ENCODE measurements around the gene C1orf116.

C1orf116 gene

DNA sequence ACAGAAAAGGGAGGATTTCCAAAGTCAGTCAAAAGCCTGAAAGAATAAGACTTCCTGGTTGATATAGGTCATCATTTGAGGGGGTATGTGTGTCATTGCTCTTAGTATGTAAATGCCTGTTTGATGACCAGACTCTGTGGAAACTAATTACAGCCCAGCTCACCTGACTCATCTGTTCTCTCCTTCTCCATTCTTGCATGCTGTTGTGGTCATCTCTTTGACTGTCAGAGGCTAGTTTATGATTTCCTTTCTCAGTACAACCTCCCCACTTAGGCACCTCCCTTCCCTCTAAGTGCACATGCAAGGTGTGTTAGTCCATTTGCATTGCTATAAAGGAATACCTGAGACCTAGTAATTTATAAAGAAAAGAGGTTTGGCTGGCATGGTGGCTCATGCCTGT, 2.4 kb upstream of the C1orf116 start:
- no peak for DNase-seq (ENCODE audit: low spot score)

DNA sequence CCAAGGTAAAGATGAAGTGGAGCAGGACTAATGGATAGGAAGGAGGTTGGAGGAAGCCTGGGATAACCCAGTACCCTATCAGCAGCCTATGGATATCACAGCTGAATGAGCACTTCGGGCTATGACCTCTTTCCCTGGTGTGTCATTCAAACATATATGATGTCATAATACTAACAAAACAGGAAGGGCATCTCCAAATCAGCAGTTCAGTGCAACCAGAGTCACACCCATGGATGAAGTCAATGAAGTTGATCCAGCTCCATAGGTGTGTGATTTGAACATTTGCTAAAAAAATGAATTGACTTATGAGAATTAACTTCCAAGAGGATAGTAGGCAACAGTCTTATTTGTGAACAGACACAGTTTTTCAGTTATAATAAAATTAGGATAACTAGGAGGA, 1.7 kb upstream of the C1orf116 start:
- DNase-seq (ENCODE audit: low spot score): no peak

GRCh38 chr1:207033302-207033701, 746 bp upstream of the C1orf116 start:
- DNase-seq (ENCODE audit: low spot score): no peak

DNA sequence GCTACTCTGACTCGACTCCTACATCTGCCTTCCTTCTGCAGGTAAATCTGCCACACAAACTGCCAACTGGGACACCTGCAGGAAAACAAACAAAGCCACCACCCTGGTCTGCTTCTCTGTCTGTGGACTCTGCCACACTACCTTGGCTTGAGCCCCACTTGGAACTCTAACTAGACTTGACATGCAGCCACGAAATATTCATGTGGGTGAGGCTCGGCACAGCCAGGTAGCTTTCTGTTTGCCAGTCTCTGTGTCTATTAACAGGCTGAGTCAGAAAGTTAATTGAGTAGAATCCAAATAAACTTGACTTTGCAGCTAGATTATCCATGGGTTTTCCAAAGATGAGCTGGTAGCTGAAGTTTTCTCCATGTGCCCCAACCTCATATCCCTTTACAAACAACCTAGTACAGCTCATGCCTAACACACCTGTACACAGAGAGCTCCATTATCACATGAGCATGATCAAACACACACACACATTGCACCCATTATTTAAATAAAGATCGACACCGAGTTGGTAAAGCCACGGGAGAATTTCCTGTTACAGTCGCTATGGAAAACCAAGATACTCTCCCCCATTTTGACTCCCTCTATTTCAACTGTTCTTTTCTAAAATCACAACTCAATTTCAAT, 808 bp downstream of the C1orf116 start:
- DNase-seq (ENCODE audit: low spot score): no peak

- no peak for DNase-seq (ENCODE audit: low spot score)
These were observed 1.5 kb downstream of the C1orf116 start for GRCh38 chr1:207031016-207031415.

GRCh38 chr1:207030522-207031009, 2.0 kb downstream of the C1orf116 start:
- DNase-seq (ENCODE audit: low spot score): no peak

DNA sequence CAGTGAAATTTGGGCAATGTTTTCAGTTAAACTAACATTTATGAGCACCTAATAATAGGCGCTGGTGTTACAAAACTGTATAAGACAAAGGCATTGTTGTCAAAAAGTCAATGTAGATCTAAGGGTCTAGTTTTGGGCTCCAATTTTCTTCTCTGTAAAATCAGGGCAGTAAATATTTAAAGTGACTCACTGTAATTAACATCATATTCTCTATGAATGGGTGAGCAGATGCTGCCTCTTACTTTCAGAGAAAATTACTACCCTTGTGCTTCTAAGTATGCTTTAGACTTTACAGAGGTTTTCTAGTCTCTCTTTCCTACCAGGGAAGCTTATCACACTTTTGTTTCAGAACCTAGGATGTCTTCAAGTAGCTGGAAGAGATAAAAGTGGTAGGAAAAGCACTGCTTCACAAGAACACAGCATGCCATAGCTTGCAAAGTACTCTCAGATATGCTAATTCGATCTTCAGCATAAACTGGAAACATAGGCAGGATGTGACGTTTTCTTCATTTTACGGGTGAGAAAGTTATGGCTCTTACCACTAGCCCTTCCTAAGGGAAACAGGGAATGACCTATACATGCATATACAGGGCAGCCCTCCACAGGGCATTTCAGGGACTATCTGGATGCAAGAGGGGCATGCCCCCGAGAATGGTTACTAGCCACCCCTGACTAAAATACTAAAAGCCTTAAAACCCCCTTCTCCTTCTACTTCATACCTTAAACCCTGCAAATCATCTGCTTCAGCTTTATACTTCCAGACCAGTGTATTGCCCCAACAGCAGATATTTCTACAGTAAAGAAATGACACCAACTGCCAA, 2.6 kb downstream of the C1orf116 start:
- DNase-seq (ENCODE audit: low spot score): no peak

DNA sequence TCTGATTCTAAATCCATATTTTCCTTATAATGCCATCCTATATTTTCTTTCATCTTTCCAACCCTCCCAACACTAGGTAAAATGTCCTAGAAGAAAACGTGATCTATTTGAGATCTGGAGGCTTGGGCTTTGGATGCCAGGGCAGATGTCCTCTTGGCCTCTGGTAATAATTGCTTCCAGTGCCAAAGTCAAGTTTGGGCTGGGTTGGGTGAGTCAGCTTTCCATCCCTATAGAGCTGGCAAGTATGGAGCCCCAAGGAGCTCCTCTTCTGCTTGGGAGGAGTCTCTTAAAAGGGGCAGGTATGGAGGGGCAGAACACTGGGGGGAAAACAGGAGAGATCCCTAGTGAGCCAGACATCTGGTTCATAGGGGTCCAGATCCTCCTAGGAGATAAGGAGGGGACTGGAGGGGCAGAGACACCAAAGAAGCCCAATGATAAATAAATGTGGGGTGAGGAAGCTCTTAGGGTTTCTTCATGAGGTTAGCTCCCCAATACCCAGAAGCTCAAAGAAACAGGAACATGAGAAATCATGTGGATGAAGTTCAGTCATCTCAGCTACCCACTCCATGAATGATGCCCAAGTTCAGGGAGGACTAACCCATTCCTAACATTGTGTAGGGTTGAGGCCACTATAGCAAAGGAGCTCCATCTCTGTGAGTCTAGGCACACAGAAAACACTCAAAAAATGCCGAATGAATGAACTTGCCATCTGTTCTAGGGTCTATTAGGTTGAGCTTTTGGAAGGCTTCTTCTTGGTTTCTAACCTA, 3.5 kb downstream of the C1orf116 start:
- no peak for DNase-seq (ENCODE audit: low spot score)

DNA sequence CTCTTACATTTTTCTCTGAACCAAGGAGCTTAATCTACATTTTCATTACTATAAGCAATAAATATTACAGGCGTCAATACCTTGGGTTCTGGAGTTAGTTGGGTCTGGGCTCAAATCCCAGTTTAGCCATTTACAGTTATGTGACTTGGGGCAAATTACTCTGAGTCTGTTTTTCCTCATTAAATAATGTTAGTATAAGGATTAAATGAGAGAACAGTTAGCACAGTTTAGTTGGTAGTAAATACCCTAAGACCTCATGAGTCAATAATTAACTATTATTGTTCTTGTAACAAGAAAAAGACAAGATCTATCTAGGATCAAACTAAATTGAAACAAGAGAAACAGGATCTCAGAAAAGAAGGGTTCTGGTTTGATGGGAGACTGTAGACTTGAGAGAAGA, 4.6 kb downstream of the C1orf116 start:
- no peak for DNase-seq (ENCODE audit: low spot score)

DNA sequence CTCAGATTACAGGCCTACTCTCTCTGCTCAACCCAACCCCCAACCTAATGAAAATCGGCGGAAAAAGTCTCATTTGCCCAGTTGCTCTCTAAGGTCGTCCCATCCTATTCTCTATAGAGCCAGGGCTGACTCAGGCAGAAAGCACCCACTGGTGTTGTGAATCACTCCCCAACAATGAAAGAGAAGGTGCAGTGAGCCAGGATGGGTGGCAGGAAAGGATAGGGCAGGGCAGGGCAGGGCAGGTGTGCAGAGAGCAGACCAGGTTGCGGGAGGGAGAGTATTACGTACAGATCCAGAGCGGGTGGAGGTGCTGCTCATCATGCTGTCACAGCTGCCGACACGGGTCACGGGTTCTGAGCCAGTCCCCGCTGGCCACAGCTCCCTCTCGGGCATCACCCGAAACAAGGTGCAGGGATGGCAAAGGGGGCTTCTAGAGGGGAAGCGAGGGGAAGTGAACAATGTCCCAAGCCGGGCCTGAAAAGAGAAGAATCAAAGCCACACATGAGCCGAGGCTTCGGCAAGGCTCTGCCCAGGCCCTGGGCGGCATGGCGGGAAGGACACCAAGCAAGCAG, 5.3 kb downstream of the C1orf116 start:
- DNase-seq (ENCODE audit: low spot score): no peak

DNA sequence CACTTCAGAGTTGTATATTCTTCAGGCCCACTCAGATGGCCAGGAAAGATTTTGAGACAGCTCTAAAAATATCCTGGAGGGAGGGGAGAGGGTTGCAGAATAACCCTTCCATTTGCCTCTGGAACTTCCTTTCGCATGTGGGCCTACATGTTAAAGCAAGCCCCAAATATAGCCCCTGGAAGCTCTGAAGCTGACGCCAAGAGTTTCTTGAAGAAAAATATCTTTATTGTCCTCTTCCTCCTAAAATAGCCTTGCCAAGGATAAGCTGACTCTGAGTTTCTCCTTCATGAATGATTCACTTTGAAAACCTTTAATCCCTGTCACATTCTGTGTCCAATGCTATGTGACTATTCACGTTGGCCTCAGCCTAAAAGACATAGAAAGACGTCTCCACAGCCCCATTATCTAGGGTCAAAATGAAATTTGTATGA, 6.4 kb downstream of the C1orf116 start:
- no peak for DNase-seq (ENCODE audit: low spot score)

GRCh38 chr1:207025146-207025880, 7.2 kb downstream of the C1orf116 start:
- no peak for DNase-seq (ENCODE audit: low spot score)

- DNase-seq (ENCODE audit: low spot score): no peak
These were observed 8.1 kb downstream of the C1orf116 start for GRCh38 chr1:207024202-207025145.

DNA sequence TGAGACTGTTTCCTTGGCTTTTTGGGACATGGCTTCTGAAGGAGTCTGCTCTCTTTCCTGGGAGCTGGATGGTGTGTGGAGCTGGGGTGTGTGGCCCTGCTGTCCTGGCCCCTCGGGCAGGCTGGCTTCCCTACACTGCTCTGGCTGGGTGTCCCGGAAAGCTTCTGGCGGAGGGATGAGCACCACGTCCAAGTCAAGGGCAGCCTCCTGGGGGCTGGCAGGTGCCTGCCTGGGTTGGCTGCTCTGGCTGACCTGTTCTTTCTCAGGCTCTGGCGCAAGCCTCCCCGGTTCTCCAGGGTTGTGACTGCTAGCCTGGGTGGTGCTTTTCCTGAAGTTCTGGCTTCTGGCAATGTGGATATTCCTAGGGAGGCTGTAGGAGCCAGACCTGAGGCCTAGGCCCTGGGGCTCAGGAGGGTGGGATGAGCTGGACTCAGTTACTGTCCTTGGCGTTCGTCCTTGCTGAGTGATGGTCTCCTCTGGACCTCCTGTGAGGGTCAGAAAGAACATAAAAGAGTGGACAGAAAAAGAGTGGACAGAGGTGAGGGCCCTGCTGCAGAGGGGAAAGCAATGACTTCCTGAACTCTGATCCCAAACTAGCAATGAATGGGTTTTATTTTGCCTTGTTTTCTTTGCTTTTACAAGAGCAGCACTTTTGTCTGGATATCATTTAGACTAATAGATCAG, 9.4 kb downstream of the C1orf116 start:
- DNase-seq (ENCODE audit: low spot score): no peak

GRCh38 chr1:207021876-207022596, 10.5 kb downstream of the C1orf116 start:
- DNase-seq (ENCODE audit: low spot score): no peak

GRCh38 chr1:207021139-207021861, 11.3 kb downstream of the C1orf116 start:
- peak; percentile 53 for DNase-seq (ENCODE audit: low spot score)

DNA sequence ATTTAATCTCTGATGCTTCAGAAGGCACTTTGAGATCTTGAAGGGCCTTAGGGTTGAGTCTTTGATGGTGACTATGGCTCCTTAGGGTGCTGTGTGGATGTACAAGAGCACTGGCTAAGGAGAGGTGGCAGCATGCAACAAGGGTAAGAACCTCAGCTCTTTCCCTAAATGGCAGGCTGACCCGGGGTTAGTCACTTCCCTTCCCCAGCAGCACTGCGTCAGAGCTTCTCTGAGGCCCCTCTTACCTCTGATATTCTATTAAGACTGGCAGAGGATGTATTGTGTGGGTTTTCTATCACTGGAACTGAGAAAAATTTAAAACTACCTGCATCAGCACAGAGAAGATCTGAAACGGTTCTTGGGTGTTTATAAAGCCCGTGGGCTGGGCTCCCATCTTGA, 11.8 kb downstream of the C1orf116 start:
- DNase-seq (ENCODE audit: low spot score): no peak

DNA sequence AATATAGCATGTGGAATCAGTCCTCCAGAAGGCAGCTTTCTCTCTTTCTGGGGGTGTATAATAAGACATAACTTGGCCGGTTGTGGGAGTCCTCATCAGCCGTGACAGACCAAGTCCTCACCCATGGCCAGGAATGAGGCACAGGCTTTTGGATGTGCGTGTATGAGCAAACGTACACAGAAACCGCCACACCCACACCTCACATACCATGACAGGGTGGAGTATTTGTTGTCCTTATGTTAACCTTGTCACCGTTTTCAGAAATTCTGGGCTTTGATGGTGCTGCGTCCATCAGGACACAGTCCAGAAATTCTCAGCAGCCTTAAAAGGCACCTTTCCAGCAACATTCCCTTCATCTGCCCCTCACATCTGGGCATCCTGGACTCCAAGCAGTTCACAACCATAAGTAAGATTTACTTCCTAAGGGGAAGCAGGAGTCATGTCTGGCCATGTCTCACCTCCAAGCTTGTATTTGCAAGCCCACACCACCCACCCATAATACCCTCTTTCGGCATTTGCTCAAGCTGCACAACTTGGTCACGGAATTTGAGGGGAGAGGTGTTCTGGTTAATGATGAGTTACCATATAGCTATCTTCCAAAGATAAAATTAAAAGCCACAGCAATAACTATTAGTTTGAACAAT, 12.4 kb downstream of the C1orf116 start:
- no peak for DNase-seq (ENCODE audit: low spot score)

Measured in globus pallidus (tissue), 1 donor.